ENCODE measurements around the gene NPAS3.

Gene NPAS3

GRCh38 chr14:32934881-32935633 lies 3.6 kb upstream of the NPAS3 start:
- intact Hi-C loops (cut with DNase I), result loop anchor here (5.0 to 10.0 kb wide), 5 partner anchors 52 to 360 kb away; no protein-coding TSS in a partner anchor

DNA sequence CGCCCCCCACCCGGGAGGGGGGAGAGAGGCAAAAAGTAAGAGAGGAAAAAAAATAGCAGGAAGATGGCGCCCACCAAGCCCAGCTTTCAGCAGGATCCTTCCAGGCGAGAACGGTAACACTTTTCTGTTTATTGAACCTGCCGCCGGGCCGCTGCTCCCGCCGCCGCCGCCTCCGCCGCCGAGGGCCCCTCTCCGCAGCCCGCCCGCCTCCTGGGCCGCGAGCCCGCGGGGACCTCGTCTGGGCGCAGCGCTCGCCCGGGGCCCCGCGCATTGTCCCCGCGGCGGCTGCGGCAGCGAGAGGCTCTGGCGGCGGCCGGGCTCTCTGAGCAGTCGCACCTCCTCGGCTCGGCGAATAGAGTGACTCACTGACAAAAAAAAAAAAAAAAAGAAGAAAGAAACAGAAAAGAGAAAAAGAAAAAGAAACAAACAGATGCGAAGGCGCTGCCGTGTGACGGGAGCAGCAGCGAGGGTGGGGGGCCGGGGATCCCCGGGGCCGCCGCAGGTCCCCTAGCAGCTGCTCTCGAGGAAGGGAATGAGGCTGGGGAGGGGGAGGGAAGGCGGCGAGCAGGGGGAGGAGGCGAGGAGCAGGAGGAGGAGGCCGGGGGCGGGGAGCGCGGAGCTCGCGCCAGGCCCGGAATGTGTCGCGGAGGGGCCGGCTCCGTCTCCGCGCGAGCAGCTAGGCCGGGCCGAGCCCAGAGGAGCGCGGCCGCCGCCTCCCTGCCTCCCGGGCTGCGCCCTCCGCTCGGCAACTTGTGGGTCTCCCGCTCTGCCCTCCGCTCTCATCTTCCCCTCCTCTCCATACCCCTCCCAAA lies 781 bp downstream of the NPAS3 start:
- intact Hi-C loops (cut with DNase I), result loop anchor here (5.0 to 10.0 kb wide), 3 partner anchors 48 to 365 kb away; no protein-coding TSS in a partner anchor
- peak; percentile 49 to 94 (median 84) for DNase-seq

More at GRCh38 chr14:32934881-32935633, 3.6 kb upstream of the NPAS3 start:
- peak in 34 of 42 donors; percentile 10 to 75 (median 40) for DNase-seq

DNA sequence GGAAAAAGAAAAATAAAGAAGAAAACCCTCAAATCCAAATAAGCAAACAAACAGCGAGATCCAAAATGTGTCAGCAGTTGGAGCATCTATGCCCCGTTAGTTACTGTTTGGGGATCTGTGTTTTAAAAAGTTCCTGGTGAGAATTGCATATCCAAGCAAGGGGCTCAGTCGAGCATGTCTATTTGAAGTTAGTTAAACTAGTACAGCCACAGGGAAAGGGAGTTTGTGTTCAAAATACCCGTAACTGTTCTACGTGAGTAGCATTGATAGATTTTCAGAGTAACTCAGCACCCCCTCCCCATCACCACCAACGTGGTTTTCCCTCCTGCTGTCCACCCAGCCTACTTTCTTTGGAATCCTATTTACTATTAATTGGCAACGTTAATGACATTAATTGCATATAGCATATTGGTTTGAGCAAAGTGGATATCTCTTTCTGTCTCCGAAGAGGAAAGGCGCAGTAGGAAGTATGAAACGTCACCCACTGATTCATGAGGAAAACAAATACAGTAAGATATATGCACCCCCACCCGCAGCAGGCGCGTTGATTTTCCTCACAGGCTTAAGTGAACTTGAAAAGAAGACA lies 1.5 kb downstream of the NPAS3 start:
- DNase-seq, result peak in 19 of 42 donors; percentile 4 to 60 (median 23)
- intact Hi-C loops (cut with DNase I), result no loop called here

- no peak for DNase-seq
- intact Hi-C loops (cut with DNase I), result no loop called here
Observed at GRCh38 chr14:32940711-32941667, 2.3 kb downstream of the NPAS3 start.

DNA sequence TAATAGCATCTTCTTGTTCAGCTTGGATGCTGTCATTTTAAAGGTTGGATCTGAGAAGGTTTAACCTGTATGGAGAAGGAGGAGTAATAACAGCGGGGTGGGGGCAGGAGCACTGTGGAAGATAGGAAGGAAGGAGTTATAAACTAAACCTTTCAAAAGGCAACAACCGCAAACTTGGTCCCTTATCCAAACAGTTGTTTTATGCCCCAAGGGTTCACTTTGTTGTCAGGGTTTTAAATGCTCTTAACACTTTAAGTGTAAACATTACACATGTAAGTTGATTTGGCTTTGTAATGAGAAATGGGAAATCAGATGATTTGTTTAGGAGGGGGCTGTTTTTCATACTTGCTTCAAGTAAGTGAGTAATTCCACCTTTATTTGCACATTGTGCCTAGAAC lies 3.0 kb downstream of the NPAS3 start:
- intact Hi-C loops (cut with DNase I), result no loop called here
- no peak for DNase-seq

DNA sequence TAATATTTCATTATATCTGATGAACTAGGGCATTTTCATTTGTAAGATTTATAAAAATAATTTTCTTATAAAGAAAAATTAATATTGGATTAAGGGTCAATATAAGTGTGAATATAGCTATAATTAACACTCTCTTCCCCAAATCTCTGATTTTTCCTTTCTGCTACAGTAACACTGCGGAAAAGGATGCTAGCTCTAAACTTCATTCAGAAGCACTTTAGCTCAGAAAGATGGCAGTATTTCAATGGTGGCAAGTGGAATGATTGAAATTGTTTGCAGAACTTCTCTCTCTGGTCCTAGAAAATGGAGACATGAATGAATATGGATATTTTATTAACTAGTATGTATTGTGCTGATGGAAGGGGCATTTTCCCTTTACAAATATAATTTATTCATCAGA lies 8.4 kb downstream of the NPAS3 start:
- intact Hi-C loops (cut with DNase I), result no loop called here
- no peak for DNase-seq

- DNase-seq, result no peak
- intact Hi-C loops (cut with DNase I), result no loop called here
Observed at GRCh38 chr14:32947792-32948191, 9.1 kb downstream of the NPAS3 start.

DNA sequence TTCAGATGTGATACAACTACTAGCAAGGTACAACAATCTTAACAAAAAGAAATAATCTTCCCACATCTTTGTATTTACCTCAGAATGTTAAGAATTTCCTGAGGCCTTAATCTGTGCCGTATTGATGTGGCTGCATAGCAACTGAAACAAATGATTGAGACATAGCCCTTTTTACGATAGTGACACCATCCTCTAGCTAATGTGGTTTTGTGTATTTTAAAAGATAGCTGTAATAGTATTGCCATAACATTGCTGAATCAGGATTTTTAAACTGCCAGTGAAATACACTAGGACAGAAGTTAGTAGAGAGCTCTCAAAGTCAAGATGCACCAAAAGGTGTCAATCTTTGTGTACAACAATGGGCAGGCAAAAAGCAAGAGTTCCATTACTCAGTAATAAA lies 11.9 kb downstream of the NPAS3 start:
- intact Hi-C loops (cut with DNase I), result no loop called here
- no peak for DNase-seq

DNA sequence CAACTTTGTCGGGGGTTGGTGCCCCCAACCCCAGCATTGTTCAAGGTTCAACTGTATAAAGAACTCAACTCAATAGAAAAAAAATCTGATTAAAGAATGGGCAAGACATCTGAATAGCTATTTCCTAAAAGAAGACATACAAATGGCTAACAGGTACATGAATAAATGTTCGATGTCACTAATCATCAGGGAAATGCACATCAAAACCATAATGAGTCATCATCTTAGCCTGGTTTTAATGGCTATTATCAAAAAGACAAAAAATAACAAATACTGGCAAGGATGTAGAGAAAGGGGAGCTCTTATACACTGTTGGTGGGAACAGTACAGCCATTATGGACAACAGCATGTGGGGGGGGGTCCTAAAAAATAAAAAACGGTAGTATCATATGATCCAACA lies 28.7 kb downstream of the NPAS3 start:
- no peak for DNase-seq
- intact Hi-C loops (cut with DNase I), result no loop called here

DNA sequence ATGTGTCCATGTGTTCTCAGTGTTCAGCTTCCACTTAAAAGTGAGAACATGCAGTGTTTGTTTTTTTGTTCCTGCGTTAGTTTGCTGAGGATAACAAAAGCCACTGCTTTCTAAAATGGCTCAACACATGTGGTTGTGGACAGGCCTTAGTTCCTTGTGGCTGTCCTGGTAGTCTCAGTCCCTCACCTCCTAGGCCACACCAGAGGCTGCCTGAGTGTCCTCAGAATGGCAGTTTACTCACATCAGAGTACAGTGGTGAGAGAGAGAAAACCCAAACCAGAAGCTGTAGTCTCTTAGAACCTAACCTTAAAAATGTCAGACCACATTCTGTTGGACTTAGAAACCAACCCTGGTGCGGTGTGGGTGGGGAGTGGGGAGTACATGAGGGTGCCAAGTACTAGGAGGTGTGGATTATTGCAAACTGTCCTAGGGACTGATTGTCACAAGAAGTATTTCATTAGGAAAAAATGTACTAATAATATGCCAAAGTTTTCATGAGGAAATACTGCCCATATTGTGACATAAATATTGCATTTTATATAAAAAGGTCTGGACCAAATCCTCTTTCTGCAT lies 30.4 kb downstream of the NPAS3 start:
- DNase-seq, result no peak
- intact Hi-C loops (cut with DNase I), result no loop called here

DNA sequence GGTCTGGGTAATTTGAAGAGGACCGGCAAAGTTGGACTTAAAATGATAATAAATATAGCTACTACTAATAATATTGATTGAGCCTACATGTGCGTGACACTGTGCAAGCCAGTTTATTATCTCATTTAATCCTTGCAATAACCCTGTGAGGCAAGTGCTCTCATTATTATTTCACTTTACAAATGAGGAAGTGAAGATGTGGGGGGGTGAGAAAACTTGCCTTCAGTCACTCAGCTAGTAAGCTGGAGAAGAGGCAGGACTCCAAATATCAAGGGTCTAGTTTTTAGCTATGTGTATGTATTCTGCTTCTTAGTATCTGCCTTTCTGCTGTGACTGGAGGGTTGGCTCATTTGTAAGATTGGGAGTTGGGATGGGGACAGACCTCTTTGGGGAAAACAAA lies 39.2 kb downstream of the NPAS3 start:
- no peak for DNase-seq
- intact Hi-C loops (cut with DNase I), result no loop called here

GRCh38 chr14:32978691-32979255 lies 40.1 kb downstream of the NPAS3 start:
- DNase-seq, result no peak

GRCh38 chr14:32980178-32980901 lies 41.7 kb downstream of the NPAS3 start:
- intact Hi-C loops (cut with DNase I), result no loop called here
- DNase-seq, result no peak

More at GRCh38 chr14:32978691-32979255, 40.1 kb downstream of the NPAS3 start:
- intact Hi-C loops (cut with DNase I), result no loop called here

DNA sequence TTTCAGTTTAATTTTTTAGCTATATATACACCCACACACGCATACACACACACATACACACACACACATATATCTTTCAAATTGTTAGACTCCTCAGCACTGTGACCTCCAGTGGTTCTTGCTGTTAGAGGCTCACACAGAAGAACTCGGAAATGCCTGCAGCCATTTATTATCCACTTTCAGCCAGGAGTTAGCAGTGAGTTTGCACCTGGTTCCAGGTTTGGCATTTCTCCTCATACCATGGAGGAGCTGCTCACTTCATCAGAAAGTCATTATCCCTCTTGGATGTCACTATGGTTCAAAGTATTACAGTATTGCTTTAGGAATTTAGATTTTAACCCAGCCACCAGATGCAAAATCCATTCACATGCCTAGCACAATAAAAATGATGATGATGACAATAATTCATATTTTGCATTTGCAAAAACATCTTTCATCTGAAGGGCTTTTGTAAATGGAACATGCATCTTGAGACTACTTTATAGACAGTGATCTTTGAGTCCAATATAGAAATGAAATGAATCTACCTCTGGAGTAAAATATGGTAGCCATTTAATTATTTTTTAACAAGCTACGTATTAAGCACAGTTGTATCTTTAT lies 42.3 kb downstream of the NPAS3 start:
- DNase-seq, result no peak
- intact Hi-C loops (cut with DNase I), result no loop called here

DNA sequence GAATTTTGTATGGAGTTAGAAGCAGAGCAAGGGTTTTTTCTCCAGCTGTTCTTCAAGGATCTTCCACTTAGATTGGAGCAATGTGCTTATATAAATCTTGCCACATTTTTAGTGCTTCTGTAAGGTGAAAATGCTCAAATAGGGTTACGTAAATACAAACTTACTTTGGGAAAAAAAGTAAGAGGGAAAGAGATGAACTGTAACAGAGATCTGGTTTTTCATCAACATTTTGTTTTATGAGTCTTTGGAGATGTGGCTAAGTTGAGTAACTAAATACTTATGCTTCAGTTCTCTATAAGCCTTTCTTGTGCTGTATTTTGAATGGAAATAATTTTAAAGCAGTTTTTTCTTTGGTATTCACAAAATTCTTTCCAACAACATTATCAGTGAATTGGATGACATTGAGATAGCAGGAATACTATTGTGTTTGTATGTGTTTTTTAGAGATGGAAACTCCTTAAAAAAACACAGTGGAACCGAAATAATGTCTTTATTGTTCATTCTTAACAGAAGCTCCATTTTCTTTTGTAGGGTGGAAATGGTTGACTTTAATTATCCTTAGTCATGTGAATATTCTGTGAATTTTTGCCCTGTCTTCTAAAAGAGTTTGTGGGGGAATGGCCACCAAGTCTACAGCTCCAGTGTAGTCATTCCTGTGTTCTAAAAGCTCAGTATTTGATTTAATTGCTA lies 45.7 kb downstream of the NPAS3 start:
- intact Hi-C loops (cut with DNase I), result no loop called here
- DNase-seq, result peak in 1 of 42 donors; percentile 18

DNA sequence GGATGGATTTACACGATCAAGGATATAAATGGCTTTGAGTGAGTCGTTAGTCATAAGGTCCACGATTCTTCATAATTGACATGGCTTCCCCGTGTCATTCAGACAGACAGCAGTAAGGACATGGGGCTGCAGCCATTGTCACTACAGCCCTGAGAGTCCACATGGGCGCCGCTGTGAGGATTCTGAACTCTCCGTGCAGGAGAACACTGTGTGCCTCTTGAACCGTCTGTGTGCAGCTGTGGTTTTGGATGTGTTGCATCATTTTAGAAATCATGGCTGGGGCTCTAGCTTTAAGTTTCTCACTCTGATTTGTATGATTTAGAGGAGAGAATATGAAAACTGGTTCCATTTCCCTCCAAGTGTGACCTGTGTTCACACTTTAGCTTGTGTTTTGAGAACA lies 47.2 kb downstream of the NPAS3 start:
- peak in 41 of 42 donors; percentile 8 to 78 (median 44) for DNase-seq
- intact Hi-C loops (cut with DNase I), result loop anchor here (5.0 kb wide), 1 partner anchor 49 kb away; the partner anchor contains the start of gene NPAS3
